Esophagus squamous epithelium (tissue), 4 donors: Measurements from ENCODE around the gene ST6GALNAC3.

Experiments
- POLR2A ChIP-seq, 4 donors: fragments of 450-650 bp; IDR thresholded peaks; one replicate each; pipeline ENCODE4 v1.6.1; 2017; ENCODE audit warnings: antibody characterized with exemption in 4 of 4, mild to moderate bottlenecking in 4 of 4, moderate library complexity in 3 of 4
- TF ChIP-seq, protein P1 (sequence below), 6 experiments: fragments of 450-650 bp in 4 of 6; fragments of 200-600 bp in 2 of 6; sonication (generic) in 2 of 6; IDR thresholded peaks; one replicate each; pipeline ENCODE4 v1.5.1; 2016 to 2019; ENCODE audit warnings: antibody characterized with exemption in 6 of 6, mild to moderate bottlenecking in 4 of 6, moderate library complexity in 4 of 6

DNA sequence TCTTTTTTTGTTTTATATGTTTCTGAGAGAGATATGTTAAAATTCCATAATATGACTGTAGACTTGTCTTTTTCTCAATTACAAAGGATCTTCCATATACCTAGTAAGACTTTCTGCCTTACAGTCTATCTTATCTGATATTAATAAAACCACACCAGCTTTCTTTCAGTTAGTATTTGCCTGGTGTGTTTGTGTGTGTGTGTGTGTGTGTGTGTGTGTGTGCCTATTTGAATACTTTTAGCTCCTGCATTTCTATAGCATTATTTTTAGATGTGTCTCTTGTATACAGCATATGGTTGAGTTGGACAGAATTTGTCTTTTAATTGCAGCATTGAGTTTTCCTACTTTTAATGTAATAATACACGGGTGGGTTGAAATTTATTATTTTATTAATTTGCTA, 27.5 kb downstream of the ST6GALNAC3 start:
- TF ChIP-seq, protein P1, sequence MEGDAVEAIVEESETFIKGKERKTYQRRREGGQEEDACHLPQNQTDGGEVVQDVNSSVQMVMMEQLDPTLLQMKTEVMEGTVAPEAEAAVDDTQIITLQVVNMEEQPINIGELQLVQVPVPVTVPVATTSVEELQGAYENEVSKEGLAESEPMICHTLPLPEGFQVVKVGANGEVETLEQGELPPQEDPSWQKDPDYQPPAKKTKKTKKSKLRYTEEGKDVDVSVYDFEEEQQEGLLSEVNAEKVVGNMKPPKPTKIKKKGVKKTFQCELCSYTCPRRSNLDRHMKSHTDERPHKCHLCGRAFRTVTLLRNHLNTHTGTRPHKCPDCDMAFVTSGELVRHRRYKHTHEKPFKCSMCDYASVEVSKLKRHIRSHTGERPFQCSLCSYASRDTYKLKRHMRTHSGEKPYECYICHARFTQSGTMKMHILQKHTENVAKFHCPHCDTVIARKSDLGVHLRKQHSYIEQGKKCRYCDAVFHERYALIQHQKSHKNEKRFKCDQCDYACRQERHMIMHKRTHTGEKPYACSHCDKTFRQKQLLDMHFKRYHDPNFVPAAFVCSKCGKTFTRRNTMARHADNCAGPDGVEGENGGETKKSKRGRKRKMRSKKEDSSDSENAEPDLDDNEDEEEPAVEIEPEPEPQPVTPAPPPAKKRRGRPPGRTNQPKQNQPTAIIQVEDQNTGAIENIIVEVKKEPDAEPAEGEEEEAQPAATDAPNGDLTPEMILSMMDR (IDR thresholded peaks at IDR 0.05), result no peak
- no peak for TF ChIP-seq POLR2A (IDR thresholded peaks at IDR 0.05)
